GM18507 (cell line): ENCODE data around the gene HERC2.
"Not testable (repeated sequence)": the region's sequence is repeated elsewhere in the genome, so short reads cannot be mapped to it uniquely, and the experiment has no call there.

Experiments used
- DNase-seq: peaks from one replicate; pipeline ENCODE4 v3.0.0; 2011; ENCODE audit warnings: low read depth; ENCODE audit not compliant: insufficient read length; ENCODE audit errors: extremely low spot score
- FAIRE-seq: peaks from 2 replicates; lab custom pipeline; 2011; peaks lifted over from hg19 to GRCh38; lab: Jason Lieb, UNC

HERC2 gene

GRCh38 chr15:28190391-28191174 lies 131.4 kb downstream of the HERC2 start:
- no peak for DNase-seq
- FAIRE-seq, result no peak

- DNase-seq (no peak), FAIRE-seq (no peak)
Measured at GRCh38 chr15:28185148-28185895, 136.7 kb downstream of the HERC2 start.

GRCh38 chr15:28184166-28184565 lies 137.8 kb downstream of the HERC2 start:
- DNase-seq (no peak), FAIRE-seq (no peak)

GRCh38 chr15:28182731-28183130 lies 139.2 kb downstream of the HERC2 start:
- DNase-seq, result no peak
- no peak for FAIRE-seq

- DNase-seq (no peak), FAIRE-seq (no peak)
Measured at GRCh38 chr15:28182216-28182615, 139.8 kb downstream of the HERC2 start.

- DNase-seq (no peak), FAIRE-seq (no peak)
Measured at GRCh38 chr15:28181366-28181765, 140.6 kb downstream of the HERC2 start.

GRCh38 chr15:28179270-28179669 lies 142.7 kb downstream of the HERC2 start:
- no peak for FAIRE-seq

GRCh38 chr15:28178727-28179126 lies 143.3 kb downstream of the HERC2 start:
- DNase-seq (no peak), FAIRE-seq (no peak)

More at GRCh38 chr15:28179270-28179669, 142.7 kb downstream of the HERC2 start:
- no peak for DNase-seq

- DNase-seq (no peak), FAIRE-seq (no peak)
Measured at GRCh38 chr15:28178290-28178689, 143.7 kb downstream of the HERC2 start.

- DNase-seq, result no peak
- FAIRE-seq, result no peak
Measured at GRCh38 chr15:28169366-28169765, 152.6 kb downstream of the HERC2 start.

- DNase-seq, FAIRE-seq: not testable (repeated sequence)
Measured at GRCh38 chr15:28168405-28169121, 153.4 kb downstream of the HERC2 start.

GRCh38 chr15:28167042-28167441 lies 154.9 kb downstream of the HERC2 start:
- DNase-seq (no peak), FAIRE-seq (no peak)

- DNase-seq (no peak), FAIRE-seq (no peak)
Measured at GRCh38 chr15:28165791-28166190, 156.2 kb downstream of the HERC2 start.

GRCh38 chr15:28164876-28165275 lies 157.1 kb downstream of the HERC2 start:
- DNase-seq (no peak), FAIRE-seq (no peak)

- DNase-seq (no peak), FAIRE-seq (no peak)
Measured at GRCh38 chr15:28154283-28154682, 167.7 kb downstream of the HERC2 start.

- FAIRE-seq, result no peak
Measured at GRCh38 chr15:28153492-28154119, 168.4 kb downstream of the HERC2 start.

GRCh38 chr15:28152538-28152923 lies 169.4 kb downstream of the HERC2 start:
- not testable (repeated sequence) for DNase-seq, FAIRE-seq

More at GRCh38 chr15:28153492-28154119, 168.4 kb downstream of the HERC2 start:
- no peak for DNase-seq

- not testable (repeated sequence) for DNase-seq
Measured at GRCh38 chr15:28151864-28152537, 170.0 kb downstream of the HERC2 start.

GRCh38 chr15:28147801-28148200 lies 174.2 kb downstream of the HERC2 start:
- DNase-seq (no peak), FAIRE-seq (no peak)

More at GRCh38 chr15:28151864-28152537, 170.0 kb downstream of the HERC2 start:
- not testable (repeated sequence) for FAIRE-seq
